WTC11 (cell line): Measurements from ENCODE around the gene PROSER2. TPM values are rescaled to one million over a fixed set of nuclear protein-coding genes. Genes with fewer than 3 reads are reported as not detected.

ENCODE experiments used
- ATAC-seq: fragments of 200-7000 bp; cut with Tn5 transposase; 2 replicates; pipeline ENCODE4 v1.10.0; 2021; ENCODE audit warnings: mild to moderate bottlenecking, moderate library complexity
- CTCF ChIA-PET: fragments of 300-600 bp; sonication (Branson Sonifier 250); formaldehyde crosslinking; loops from one replicate; lab custom pipeline; 2021; ENCODE audit warnings: antibody characterized with exemption; lab: Charles Lee
- POLR2A ChIA-PET: fragments of 350-600 bp; sonication (Branson Sonifier 250); formaldehyde crosslinking; loops from one replicate; lab custom pipeline; 2021; ENCODE audit warnings: antibody characterized with exemption; lab: Charles Lee
- DNase-seq: peaks from one replicate; pipeline ENCODE4 v3.0.0; 2021; ENCODE audit warnings: low spot score
- H3K27ac Mint-ChIP-seq: 2 replicates; pipeline ENCODE4 v1.8.0; 2021; ENCODE audit warnings: mixed read lengths
- H3K27me3 Mint-ChIP-seq: 2 replicates; pipeline ENCODE4 v1.8.0; 2021; ENCODE audit warnings: low read depth, mild to moderate bottlenecking, moderate library complexity, mixed read lengths
- H3K36me3 Mint-ChIP-seq: 2 replicates; pipeline ENCODE4 v1.8.0; 2021; ENCODE audit warnings: mixed read lengths
- H3K4me1 Mint-ChIP-seq: 2 replicates; pipeline ENCODE4 v1.8.0; 2022; ENCODE audit warnings: mixed read lengths
- H3K4me3 Mint-ChIP-seq: 2 replicates; pipeline ENCODE4 v1.8.0; 2021; ENCODE audit warnings: mild to moderate bottlenecking, moderate library complexity, mixed read lengths
- H3K9me3 Mint-ChIP-seq: 2 replicates; pipeline ENCODE4 v1.8.0; 2021; ENCODE audit warnings: mixed read lengths
- ATF1 ChIP-seq: sonication (generic); formaldehyde crosslinking; IDR thresholded peaks from 2 replicates; pipeline ENCODE4 v1.8.1; 2023; ENCODE audit warnings: mild to moderate bottlenecking, moderate library complexity, missing genetic modification reagents
- ATF6 ChIP-seq: sonication (generic); formaldehyde crosslinking; IDR thresholded peaks from 2 replicates; pipeline ENCODE4 v1.8.1; 2023; ENCODE audit warnings: mild to moderate bottlenecking, missing genetic modification reagents
- CBFB ChIP-seq: sonication (generic); formaldehyde crosslinking; IDR thresholded peaks from 2 replicates; pipeline ENCODE4 v1.8.1; 2022; ENCODE audit warnings: mild to moderate bottlenecking, low read depth, missing genetic modification reagents
- ELF4 ChIP-seq: sonication (generic); formaldehyde crosslinking; IDR thresholded peaks from 2 replicates; pipeline ENCODE4 v1.8.1; 2022; ENCODE audit warnings: low read depth, mild to moderate bottlenecking, moderate library complexity, missing genetic modification reagents
- EMX1 ChIP-seq: fragments of 250-450 bp; sonication (Bioruptor Pico); IDR thresholded peaks from 2 replicates; pipeline ENCODE4 v1.8.0; 2021; ENCODE audit warnings: mild to moderate bottlenecking
- FOXK1 ChIP-seq: sonication (generic); formaldehyde crosslinking; IDR thresholded peaks from 2 replicates; pipeline ENCODE4 v1.8.0; 2022; ENCODE audit warnings: mild to moderate bottlenecking, moderate library complexity, missing genetic modification reagents
- GRHL2 ChIP-seq: fragments of 250-450 bp; sonication (Bioruptor Pico); IDR thresholded peaks from 2 replicates; pipeline ENCODE4 v1.8.0; 2022; ENCODE audit warnings: mild to moderate bottlenecking, moderate library complexity; ENCODE audit not compliant: insufficient replicate concordance, severe bottlenecking
- HMGA2 ChIP-seq: fragments of 250-450 bp; sonication (Bioruptor Pico); IDR thresholded peaks from 2 replicates; pipeline ENCODE4 v1.4.0; 2021; ENCODE audit warnings: mild to moderate bottlenecking, moderate library complexity
- NFE2L1 ChIP-seq: sonication (generic); formaldehyde crosslinking; IDR thresholded peaks from 2 replicates; pipeline ENCODE4 v1.8.1; 2023; ENCODE audit warnings: missing genetic modification reagents
- PRDM15 ChIP-seq: sonication (generic); formaldehyde crosslinking; IDR thresholded peaks from 2 replicates; pipeline ENCODE4 v1.8.0; 2022; ENCODE audit warnings: missing genetic modification reagents
- PRRX2 ChIP-seq: fragments of 250-450 bp; sonication (Bioruptor Pico); IDR thresholded peaks from 2 replicates; pipeline ENCODE4 v1.8.0; 2021; ENCODE audit warnings: mild to moderate bottlenecking
- RELA ChIP-seq: sonication (generic); formaldehyde crosslinking; IDR thresholded peaks from 2 replicates; pipeline ENCODE4 v1.8.1; 2022; ENCODE audit warnings: missing genetic modification reagents, mild to moderate bottlenecking, borderline replicate concordance
- SP1 ChIP-seq: sonication (generic); formaldehyde crosslinking; conservative IDR thresholded peaks from 2 replicates; pipeline ENCODE4 v1.8.1; 2022; ENCODE audit warnings: missing genetic modification reagents
- TCF7 ChIP-seq: sonication (generic); formaldehyde crosslinking; IDR thresholded peaks from 2 replicates; pipeline ENCODE4 v1.8.0; 2022; ENCODE audit warnings: mild to moderate bottlenecking, low read depth, missing genetic modification reagents, moderate library complexity
- USF1 ChIP-seq: sonication (generic); formaldehyde crosslinking; IDR thresholded peaks from 2 replicates; pipeline ENCODE4 v1.8.0; 2022; ENCODE audit warnings: mild to moderate bottlenecking, missing genetic modification reagents
- USF2 ChIP-seq: sonication (generic); formaldehyde crosslinking; IDR thresholded peaks from 2 replicates; pipeline ENCODE4 v1.8.1; 2023; ENCODE audit warnings: mild to moderate bottlenecking, missing genetic modification reagents, moderate library complexity
- ZNF138 ChIP-seq: sonication (generic); formaldehyde crosslinking; conservative IDR thresholded peaks from 2 replicates; pipeline ENCODE4 v1.8.1; 2022; ENCODE audit warnings: mild to moderate bottlenecking, moderate library complexity, missing genetic modification reagents
- ZNF317 ChIP-seq: sonication (generic); formaldehyde crosslinking; IDR thresholded peaks from 2 replicates; pipeline ENCODE4 v1.8.1; 2023; ENCODE audit warnings: low read depth, mild to moderate bottlenecking, moderate library complexity, missing genetic modification reagents, borderline replicate concordance
- ZNF423 ChIP-seq: fragments of 250-450 bp; sonication (Bioruptor Pico); IDR thresholded peaks from 2 replicates; pipeline ENCODE4 v2.1.2; 2022; ENCODE audit warnings: mild to moderate bottlenecking, moderate library complexity
- ZNF425 ChIP-seq: fragments of 250-450 bp; sonication (Bioruptor Pico); conservative IDR thresholded peaks from 2 replicates; pipeline ENCODE4 v1.9.0; 2021; ENCODE audit warnings: mild to moderate bottlenecking
- ZNF671 ChIP-seq: fragments of 250-450 bp; sonication (Bioruptor Pico); IDR thresholded peaks from 2 replicates; pipeline ENCODE4 v1.8.0; 2021; ENCODE audit warnings: mild to moderate bottlenecking
- total RNA-seq: library from RNA; stranded (reverse); gene quantifications from 3 replicates; pipeline ENCODE4 v1.2.3, GENCODE V29; 2021
- TF ChIP-seq, protein P1 (sequence below): sonication (generic); formaldehyde crosslinking; IDR thresholded peaks from 2 replicates; pipeline ENCODE4 v1.8.0; 2022; ENCODE audit warnings: mild to moderate bottlenecking, missing genetic modification reagents
- TF ChIP-seq, protein P2 (sequence below): sonication (generic); formaldehyde crosslinking; IDR thresholded peaks from 2 replicates; pipeline ENCODE4 v1.8.1; 2022; ENCODE audit warnings: mild to moderate bottlenecking, missing genetic modification reagents, moderate library complexity, borderline replicate concordance
- TF ChIP-seq, protein P3 (sequence below): sonication (generic); formaldehyde crosslinking; IDR thresholded peaks from 2 replicates; pipeline ENCODE4 v1.8.0; 2023; ENCODE audit warnings: missing genetic modification reagents

The PROSER2 gene
- total RNA-seq, 1 experiment from 2014 or later, result 8.5 TPM

- Mint-ChIP-seq H3K9me3 (no peaks in the 10 kb centered on the region), H3K27me3 (no peaks in the 10 kb centered on the region), H3K27ac (no peak overlapping the region), H3K36me3 (no peaks in the 10 kb centered on the region), H3K4me3 (no peak overlapping the region), H3K4me1 (no peaks in the 10 kb centered on the region)
- CTCF ChIA-PET, result no interaction called here
- TF ChIP-seq SP1 (CRISPR knock-in tag) (no peak), EMX1 (CRISPR knock-in tag) (no peak), RELA (no peak), USF2 (CRISPR knock-in tag) (no peak), ATF1 (CRISPR knock-in tag) (no peak), ATF6 (CRISPR knock-in tag) (no peak), TCF7 (CRISPR knock-in tag) (no peak), ZNF138 (CRISPR knock-in tag) (no peak), ZNF671 (CRISPR knock-in tag) (no peak), GRHL2 (no peak), ZNF423 (CRISPR knock-in tag) (no peak), USF1 (no peak), CBFB (no peak), ZNF425 (no peak), NFE2L1 (no peak), HMGA2 (CRISPR knock-in tag) (no peak), ZNF317 (no peak), PRRX2 (CRISPR knock-in tag) (no peak), ELF4 (no peak)
- TF ChIP-seq, protein P1, sequence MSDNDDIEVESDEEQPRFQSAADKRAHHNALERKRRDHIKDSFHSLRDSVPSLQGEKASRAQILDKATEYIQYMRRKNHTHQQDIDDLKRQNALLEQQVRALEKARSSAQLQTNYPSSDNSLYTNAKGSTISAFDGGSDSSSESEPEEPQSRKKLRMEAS (CRISPR knock-in tag), result no peak
- ATAC-seq, result no peak
- POLR2A ChIA-PET, result no interaction called here
- no peak for DNase-seq
These were observed 72.4 kb downstream of the PROSER2 start for GRCh38 chr10:11895598-11895997.

- no peak overlapping the region for H3K4me3 Mint-ChIP-seq
- H3K27me3 Mint-ChIP-seq, result no peaks in the 10 kb centered on the region
- peaks cover 3% of the 10 kb centered on the region for H3K4me1 Mint-ChIP-seq
- no peak for ATAC-seq
- ChIA-PET CTCF (no interaction called here), POLR2A (no interaction called here)
- DNase-seq, result no peak
- no peak overlapping the region for H3K27ac Mint-ChIP-seq
- H3K36me3 Mint-ChIP-seq, result no peaks in the 10 kb centered on the region
- no peaks in the 10 kb centered on the region for H3K9me3 Mint-ChIP-seq
- TF ChIP-seq USF2 (CRISPR knock-in tag) (no peak), ZNF671 (CRISPR knock-in tag) (no peak), FOXK1 (no peak), PRDM15 (CRISPR knock-in tag) (no peak), EMX1 (CRISPR knock-in tag) (no peak), ATF1 (CRISPR knock-in tag) (no peak)
- TF ChIP-seq, protein P2, sequence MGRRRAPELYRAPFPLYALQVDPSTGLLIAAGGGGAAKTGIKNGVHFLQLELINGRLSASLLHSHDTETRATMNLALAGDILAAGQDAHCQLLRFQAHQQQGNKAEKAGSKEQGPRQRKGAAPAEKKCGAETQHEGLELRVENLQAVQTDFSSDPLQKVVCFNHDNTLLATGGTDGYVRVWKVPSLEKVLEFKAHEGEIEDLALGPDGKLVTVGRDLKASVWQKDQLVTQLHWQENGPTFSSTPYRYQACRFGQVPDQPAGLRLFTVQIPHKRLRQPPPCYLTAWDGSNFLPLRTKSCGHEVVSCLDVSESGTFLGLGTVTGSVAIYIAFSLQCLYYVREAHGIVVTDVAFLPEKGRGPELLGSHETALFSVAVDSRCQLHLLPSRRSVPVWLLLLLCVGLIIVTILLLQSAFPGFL (CRISPR knock-in tag), result no peak
- TF ChIP-seq, protein P3, sequence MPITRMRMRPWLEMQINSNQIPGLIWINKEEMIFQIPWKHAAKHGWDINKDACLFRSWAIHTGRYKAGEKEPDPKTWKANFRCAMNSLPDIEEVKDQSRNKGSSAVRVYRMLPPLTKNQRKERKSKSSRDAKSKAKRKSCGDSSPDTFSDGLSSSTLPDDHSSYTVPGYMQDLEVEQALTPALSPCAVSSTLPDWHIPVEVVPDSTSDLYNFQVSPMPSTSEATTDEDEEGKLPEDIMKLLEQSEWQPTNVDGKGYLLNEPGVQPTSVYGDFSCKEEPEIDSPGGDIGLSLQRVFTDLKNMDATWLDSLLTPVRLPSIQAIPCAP (CRISPR knock-in tag), result no peak
These were observed 73.5 kb downstream of the PROSER2 start for GRCh38 chr10:11896549-11897200.
